ENCODE measurements around the gene TOM1L2.

TOM1L2 gene

DNA sequence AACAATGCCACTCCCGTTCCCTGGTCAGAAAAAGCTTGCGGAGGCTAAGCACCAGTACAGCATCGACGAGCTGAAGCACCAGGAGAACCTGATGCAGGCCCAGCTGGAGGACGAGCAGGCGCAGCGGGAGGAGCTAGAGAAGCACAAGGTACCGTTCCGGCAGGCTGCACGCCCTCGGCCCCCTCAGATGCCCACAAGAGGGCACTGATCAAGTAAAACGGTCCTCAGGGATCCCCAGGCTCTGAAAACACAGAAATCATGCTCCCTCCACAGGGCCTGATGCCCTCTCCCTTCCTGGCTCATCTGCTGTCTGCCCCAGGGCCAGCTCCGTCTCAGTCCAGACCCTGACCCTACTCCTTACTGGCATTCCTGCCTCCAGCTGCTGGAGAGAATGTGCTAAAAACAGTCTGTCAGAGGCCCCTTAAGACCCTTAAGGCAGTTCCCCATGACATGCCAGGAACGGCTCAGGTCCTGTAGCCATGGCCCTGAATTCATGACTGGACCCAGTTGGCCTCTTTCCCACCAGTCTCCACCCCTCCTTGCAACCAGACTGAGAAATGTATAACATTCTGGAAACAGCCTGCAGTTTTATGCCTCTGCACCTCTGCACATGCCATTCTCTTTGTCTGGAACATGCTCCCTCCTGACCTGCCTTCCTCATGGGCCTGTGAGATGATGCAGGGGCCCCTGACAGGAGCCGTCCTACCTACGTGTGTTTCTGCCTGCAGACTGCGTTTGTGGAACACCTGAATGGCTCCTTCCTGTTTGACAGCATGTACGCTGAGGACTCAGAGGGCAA lies 22.3 kb upstream of the TOM1L2 start:
- DNase-seq (ENCODE audit: low read depth in 2 of 2), result no peak

DNA sequence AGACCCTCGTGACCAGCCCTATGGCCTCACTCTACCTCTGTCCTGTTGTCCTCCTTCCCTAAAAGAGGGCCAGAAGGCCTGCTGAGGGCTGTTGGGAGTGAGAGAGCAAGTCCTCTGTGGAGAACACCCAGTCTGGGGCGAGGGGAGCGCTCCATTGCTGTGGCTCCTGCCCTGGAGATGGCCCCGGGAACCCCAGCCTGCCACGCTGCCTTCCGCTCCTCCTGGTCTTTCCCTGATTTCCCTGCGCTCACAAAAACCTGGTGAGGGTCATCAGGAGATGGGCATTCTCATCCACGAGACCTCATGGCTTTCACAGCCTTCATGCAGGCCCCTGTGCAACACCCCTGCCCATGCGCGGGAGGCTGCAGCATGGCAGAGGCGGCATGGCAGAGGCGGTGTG lies 21.7 kb upstream of the TOM1L2 start:
- no peak for DNase-seq (ENCODE audit: low read depth in 2 of 2)

DNA sequence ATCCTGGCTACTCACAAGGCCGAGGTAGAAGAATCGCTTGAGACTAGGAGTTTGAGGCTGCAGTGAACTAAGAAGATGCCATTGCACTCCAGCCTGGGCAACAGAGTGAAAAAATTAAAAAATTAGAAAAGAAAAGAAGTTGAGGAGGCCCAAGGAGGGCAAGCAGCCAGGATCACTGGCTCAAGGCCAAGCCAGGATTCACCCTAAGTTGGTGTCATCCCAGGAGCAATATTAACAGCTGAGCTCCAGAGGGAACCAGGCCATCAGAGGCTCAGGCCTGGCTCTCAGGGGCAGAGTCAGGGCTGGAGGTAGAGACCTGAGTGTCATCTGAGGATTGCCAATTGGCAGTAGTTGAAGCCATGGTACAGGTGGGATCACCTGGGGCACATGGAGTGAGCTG lies 21.2 kb upstream of the TOM1L2 start:
- no peak for DNase-seq (ENCODE audit: low read depth in 2 of 2)

DNA sequence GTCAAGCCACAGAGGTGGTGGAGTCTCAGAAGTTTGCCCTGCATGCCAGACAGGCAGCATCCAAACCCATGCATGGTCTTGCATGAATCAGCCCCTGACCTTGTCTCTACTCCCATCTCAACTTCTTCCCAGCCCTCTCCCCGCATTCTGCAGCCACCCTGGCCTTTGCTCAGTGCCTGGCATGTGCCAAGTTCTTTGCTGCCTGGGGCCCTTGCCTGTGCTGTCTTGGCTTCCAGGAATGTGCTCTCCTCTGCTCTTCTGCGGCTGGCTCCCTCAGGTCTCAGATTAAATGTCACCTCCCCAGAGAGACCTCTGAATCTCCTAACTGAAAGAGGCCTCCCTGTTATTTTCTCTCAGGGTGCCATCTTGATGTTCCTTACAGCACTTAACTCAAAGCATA lies 18.1 kb upstream of the TOM1L2 start:
- no peak for DNase-seq (ENCODE audit: low read depth in 2 of 2)

DNA sequence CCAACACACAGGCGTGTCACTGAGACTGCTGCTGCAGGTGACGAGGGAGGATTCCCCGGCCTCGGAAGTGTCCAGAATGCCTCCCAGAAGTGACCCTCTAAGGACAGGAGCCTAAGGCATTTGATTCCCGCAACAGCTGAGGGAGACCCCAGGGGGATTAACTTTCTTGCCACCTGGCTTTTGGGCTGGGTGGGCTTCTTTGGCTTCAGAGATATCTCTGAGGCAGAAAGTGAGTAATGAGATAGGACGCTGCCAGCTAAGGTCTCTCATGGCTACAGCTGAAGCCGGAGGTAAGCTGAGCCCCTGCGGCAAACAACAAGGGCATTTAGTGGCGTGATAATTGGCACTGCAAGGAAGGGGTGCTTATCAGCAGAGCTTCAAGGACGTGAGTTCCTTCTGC lies 17.4 kb upstream of the TOM1L2 start:
- no peak for DNase-seq (ENCODE audit: low read depth in 2 of 2)

DNA sequence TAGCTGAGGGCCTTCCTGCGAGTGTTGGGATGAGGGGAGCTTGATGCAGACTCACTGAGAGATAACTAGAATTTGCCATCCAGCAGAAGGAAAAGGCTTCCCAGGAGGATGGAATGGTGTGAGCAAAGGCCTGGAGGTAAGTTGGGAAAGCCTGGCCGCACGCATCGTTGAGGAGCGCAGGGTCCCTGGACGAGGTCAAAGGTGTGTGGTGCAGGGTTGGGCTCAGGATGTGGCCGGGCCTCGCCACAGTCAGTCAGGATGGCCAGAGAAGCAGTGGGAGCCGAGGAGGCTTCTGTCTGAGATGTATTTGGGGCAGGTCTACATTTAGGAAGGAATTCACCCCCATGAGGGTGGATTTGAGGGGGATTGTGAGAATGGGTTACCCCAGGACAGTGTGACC lies 16.9 kb upstream of the TOM1L2 start:
- DNase-seq (ENCODE audit: low read depth in 2 of 2), result no peak

DNA sequence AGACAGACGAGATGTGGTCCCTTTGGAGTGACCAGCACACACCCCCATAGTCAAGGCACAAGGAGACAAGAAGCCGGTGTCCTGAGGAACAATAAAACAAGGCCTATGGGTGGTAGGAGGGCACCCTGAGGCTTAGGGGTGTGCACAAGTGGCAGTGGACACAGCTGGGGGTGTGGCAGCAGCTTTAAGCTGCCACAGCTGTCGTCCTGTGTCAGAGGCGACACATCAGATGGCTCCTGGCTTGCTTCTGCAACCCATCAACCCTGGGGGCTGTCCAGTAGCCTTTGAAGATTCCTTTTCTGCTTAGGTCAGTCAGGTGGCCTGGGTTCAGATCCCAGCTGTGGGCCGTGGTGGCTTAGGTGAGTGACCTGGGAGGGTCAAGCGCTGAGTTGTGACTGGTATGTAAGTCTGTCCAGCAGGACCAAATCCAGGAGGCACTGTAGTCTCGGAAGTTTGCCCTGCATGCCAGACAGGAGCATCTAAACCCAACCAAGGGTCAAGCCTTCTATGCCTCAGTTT lies 16.3 kb upstream of the TOM1L2 start:
- DNase-seq (ENCODE audit: low read depth in 2 of 2), result no peak

DNA sequence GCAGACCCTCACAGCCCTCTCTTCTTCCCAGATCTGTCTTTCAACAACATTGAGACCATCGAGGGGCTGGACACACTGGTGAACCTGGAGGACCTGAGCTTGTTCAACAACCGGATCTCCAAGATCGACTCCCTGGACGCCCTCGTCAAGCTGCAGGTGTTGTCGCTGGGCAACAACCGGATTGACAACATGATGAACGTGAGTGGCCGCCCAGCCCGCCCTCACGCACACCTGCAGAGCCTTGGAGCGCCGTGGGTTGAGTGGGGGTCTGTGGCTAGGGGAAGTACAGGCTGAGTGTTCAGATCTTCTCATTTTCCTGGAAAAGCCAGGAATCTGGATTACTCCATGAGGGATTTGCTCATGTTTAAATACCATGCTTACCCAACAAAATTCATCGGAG lies 15.7 kb upstream of the TOM1L2 start:
- no peak for DNase-seq (ENCODE audit: low read depth in 2 of 2)

DNA sequence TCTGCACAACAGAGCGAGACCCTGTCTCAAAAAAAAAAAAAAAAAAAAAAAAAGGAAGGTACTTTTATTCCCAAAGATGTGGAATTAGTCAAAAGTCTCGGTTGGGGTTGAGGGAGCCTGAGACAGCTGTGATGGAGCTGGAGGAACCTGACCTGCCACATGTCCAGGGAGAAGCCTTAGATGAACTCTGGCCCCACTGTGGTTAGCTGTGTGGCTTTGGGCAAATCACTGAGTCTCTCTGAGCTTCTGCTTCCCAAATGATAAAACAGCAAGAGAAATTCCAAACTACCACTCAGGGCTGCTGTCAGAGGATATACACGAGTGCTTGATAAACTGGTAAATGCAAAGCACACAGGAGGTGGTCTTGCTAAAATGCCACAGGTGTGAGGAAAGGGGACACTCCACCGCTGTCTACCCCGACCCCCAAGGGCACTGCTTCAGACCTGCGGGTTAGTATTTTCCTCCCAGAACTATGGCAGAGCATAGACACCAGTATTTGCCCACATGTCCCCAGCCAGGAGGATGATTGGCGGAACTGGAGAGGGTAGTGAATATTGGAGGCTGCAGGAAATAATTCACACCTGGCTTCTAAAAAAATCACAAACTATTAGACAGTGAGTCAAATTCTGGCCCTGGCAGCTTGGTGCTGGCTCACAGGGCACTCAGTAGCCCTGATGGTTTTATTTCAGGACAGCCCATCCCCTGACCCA lies 15.1 kb upstream of the TOM1L2 start:
- DNase-seq (ENCODE audit: low read depth in 2 of 2), result no peak

DNA sequence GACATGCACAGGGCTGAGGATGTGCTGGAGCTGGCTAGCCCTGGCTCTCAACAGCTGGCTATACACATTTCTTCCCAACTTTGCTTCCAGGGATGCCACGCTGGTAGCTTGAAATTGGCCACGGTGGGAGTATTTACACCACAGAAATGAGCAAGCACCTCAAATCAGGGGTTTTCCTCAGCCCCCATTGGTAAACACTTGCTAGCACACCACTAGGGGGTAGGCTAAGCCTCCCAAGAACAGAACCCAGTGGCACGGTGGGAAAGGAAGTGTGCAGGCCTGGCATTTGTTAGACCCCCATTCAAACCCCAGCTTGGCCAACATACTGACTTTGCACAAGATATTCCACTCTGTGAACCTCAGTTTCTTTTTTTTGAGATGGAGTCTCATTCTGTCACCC lies 13.4 kb upstream of the TOM1L2 start:
- no peak for DNase-seq (ENCODE audit: low read depth in 2 of 2)

DNA sequence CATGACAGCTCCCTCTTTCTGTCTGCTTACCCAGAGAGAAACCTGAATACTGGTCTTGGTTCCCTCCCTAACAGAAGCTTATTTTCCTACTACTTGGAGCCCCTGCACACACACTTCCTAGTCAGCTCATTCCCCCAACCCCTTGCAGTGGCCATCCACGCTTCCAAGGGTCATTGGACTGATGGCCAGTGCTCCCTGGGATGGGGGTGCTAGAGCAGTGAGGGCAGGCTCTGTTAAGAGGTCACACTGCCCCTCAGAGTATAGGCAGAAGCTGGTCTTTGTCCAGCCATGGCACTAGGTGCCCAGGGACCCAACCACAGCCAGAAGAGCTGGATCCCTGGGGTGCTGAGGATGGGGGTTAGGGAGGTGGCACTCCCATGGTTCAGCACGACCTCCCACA lies 13.0 kb upstream of the TOM1L2 start:
- no peak for DNase-seq (ENCODE audit: low read depth in 2 of 2)

DNA sequence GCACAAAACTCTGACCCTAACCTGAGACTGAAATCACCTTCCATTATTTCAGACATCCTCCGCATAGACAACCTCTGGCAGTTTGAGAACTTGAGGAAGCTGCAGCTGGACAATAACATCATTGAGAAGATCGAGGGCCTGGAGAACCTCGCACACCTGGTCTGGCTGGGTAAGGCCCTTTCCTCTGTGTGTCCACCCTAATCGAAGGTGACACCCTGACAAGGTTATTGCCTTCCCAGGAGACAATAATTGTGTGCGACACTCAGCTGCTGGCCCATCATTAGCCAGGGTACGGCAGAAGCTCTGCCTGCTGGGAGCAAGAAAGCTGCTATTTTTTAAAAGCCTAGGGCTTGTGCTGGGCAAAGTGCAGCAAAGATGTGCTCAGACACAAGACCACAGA lies 11.6 kb upstream of the TOM1L2 start:
- no peak for DNase-seq (ENCODE audit: low read depth in 2 of 2)

DNA sequence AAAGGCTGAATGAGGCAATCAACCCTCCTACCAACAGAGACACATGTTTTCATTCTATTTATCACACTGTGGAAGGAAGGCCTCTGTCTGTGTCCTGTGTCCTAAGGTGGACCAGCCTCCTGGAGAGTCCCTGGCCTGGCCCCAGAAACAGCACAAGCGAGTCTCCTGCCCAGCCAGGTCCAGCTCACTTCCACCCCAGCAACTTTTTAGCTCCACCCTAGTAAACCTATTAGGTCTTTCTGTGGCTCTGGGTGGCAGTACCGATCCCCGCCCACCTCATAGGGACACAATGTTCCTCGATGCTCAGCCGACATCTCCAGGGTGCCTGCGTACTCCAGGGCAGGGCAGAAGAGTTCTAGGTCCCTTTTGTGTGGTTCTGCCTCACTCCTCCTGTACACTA lies 11.2 kb upstream of the TOM1L2 start:
- DNase-seq (ENCODE audit: low read depth in 2 of 2), result no peak

DNA sequence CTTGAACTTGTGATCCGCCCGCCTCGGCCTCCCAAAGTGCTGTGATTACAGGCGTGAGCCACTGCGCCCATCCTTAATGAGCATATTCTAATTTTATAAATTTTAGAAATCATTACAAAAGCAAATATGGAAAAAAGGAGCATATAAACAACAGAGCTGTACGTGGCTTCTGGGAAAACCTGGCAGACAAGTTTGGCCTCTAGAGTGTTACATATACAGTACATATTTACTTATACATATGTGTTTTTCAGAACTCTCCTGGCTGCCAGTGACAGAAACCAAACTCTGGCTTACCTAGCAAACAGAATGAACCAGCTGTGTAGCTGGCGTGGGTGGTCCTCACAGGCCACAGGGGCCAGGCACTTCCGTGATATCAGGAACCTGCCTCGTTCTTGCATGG lies 10.6 kb upstream of the TOM1L2 start:
- DNase-seq (ENCODE audit: low read depth in 2 of 2), result no peak

DNA sequence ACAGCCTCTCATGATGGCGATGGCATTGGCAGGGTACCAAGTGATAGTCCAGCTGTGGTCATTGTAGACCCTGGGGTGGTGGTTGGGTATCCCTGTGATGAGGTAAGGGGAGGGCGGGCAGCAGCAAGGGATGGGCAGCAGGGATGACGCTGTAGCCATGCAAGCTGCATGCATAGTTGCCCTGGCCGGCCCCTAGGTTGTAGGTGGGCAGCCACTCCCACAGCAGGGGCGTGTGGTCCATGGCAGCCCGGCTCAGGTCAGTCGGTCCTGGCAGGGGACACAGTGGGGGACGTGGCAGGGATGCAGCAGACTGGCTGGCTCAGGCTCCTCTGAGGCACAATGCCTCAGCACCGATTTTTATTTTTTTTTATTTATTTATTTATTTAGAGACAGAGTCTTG lies 9.1 kb upstream of the TOM1L2 start:
- no peak for DNase-seq (ENCODE audit: low read depth in 2 of 2)

DNA sequence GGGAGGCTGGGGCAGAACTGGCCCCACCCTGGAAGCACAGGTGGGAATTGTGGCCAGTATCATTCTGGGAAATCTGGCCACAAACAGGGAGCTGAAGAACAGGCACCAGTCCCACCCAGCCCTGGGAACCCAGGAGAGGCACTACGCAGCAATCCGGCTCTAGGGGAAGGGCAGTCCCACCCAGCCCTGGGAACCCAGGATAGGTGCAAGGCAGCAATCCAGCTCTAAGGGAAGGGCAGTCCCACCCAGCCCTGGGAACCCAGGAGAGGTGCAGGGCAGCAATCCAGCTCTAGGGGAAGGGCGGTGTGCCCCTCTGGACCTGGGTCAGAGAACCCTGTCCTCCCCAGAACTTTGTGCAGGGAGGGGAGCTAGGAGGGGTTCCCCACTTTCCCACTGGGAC lies 7.6 kb upstream of the TOM1L2 start:
- no peak for DNase-seq (ENCODE audit: low read depth in 2 of 2)

DNA sequence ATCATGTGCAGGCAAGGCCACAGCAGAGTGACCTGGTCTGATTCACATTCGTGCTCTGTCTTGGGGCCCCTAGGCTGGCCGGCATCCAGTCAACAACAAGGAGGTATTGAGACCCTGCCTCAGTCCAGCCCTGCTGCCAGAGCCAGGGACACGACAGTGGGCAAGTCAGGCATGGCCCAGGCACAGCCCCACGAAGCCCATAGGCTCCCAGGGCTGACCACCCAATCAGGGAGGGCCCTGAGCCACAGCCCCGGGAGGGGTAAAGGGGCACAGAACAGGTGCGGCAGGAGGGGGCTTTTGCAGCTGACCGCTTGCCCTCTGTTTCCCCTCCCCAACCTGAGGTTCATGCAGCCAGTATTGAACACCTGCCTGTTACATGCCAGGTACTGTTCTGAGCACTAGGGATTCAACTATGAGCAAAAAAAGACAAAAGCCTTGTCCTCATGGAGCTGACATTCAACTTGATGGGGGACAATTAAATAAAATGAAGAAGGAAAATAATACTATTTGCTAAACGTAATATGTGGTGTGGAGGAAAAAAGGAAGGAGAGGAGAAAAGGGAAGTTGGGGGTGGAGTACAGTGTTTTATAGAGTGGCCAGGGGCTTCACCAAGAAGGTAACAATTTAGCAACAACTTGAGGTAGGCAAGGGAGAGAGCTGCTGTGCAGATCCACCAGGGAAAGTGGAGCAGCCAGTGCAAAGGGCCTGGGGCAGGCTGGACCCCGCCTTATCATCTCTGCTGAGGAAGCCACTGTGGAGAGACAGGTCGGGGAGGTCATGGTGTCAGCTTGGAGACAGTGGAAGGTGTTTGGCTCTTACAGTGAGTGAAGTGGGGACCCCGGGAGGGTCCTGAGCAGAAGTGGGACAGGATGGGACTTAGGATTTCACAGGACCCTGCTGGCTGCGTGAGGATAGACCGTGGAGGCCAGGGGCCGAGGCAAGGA lies 6.6 kb upstream of the TOM1L2 start:
- no peak for DNase-seq (ENCODE audit: low read depth in 2 of 2)

DNA sequence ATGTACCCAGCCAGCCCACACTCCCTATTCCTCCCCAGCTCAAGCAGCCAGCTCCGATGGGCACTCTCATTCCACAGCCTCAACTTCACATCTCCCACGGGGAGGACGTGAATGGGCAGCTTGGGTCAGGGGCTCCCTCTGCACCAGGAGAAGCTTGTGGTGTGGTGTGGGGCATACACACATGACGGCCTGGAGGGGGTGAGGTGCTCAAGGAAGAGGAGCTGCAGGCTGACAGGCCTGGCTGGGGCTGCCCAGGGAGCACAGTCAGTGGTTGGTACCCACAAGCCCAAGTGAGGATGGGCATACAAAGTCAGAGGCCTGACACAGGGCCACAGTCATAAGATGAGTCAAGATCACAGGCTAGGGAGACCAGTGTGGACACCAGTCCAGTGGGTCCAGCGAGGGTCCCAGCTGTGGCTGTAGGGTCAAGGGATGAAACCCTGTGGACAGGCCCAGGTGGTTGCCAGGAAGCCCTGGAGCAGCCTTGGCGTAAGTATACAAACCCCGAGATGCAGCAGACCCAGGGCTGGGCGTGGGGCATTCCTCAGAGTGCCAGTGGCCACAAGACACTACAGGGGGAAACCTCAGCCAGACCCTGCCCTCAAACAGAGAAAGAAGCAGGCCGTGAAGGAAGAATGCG lies 4.9 kb upstream of the TOM1L2 start:
- no peak for DNase-seq (ENCODE audit: low read depth in 2 of 2)

DNA sequence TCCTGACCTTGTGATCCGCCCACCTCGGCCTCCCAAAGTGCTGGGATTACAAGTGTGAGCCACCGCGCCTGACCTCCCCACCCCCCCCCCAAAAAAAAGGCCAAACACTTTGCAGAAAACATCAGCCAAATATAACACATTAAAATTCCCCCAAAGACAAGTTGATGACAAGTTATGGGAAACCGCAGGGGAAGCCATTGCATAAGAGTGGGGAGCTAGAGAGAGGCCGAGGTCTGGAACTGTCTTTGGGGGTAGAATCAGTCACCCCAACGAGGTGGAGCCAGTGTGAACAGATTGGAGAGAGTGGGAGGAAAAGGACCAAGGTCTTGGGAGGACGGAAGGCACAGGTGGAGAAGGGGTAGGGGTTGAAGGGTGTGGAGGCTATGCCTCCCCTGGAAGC lies 3.2 kb upstream of the TOM1L2 start:
- DNase-seq (ENCODE audit: low read depth in 2 of 2), result no peak

DNA sequence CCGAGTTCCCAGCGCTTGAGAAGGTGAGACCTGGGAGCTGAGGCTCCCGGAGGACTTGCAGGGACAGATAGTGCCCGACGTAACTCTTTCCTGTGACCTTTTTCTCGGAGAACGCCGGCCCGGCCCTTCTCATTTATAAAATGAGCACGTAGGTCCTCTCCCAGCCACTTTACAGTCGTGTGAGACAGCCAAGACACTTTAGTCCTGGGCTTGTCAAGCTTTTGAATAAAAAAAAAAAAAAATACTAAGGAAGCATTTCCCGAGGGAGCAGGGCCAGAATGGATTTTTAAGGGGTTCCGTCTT lies 703 bp upstream of the TOM1L2 start:
- DNase-seq (ENCODE audit: low read depth in 2 of 2), result no peak

DNA sequence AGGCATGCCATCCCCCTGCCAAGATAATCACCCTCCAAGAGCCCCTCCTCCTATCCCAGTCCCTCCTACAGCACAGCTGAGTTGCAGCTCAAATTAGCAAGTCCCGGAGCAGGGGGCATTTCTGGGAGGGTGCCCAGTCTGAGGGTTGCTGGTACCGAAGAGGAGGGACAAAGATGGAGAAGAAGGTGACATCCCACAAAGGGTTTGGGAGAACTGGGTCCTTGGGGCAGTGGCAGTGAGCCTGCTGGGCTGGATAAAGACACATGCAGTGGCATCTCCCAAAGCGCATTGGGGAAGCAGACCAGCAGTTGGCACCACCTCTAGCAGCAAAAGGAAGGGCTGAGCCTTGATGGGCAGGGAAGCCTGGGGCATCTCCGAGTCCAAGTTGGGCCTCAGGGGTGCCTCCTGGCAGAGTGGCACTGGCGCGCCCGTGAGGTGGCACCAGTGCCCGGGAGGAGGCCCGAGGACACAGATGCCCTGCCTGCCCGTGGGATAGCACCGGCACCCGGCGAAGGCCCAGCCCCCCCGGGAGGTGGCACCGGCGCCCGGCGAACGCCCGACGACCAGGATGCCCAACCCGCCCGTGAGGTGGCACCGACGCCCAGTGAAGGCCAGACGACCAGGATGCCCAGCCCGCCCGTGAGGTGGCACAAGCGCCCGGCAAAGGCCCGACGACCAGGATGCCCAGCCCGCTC lies 622 bp downstream of the TOM1L2 start:
- DNase-seq (ENCODE audit: low read depth in 2 of 2), result no peak

Measured in stimulated activated CD8-positive, alpha-beta memory T cell treated with anti-CD3 and anti-CD28 coated beads, Interleukin-2, amount 100 ng/mL, for 1 hour (primary cell).